IPS-18a (cell line): ENCODE results near the gene DGKH.

Experiments
- H3K27ac ChIP-seq: one replicate; pipeline ENCODE4 v1.5.1; 2013; ENCODE audit warnings: low read length
- H3K27me3 ChIP-seq: one replicate; pipeline ENCODE4 v1.6.1; 2013; ENCODE audit warnings: mild to moderate bottlenecking, low read length; ENCODE audit not compliant: control insufficient read depth, insufficient read depth
- H3K36me3 ChIP-seq: one replicate; pipeline ENCODE4 v1.6.1; 2013; ENCODE audit warnings: low read depth, low read length; ENCODE audit not compliant: control insufficient read depth
- H3K4me1 ChIP-seq: one replicate; pipeline ENCODE4 v1.6.1; 2013; ENCODE audit warnings: low read depth, low read length; ENCODE audit not compliant: control insufficient read depth
- H3K4me3 ChIP-seq: one replicate; pipeline ENCODE4 v1.5.1; 2013; ENCODE audit warnings: low read length
- H3K9ac ChIP-seq: one replicate; pipeline ENCODE4 v1.6.1; 2013; ENCODE audit warnings: mild to moderate bottlenecking, low read length, moderate library complexity
- H3K9me3 ChIP-seq: one replicate; pipeline ENCODE4 v1.6.1; 2013; ENCODE audit warnings: low read depth, low read length; ENCODE audit not compliant: control insufficient read depth

DGKH gene

DNA sequence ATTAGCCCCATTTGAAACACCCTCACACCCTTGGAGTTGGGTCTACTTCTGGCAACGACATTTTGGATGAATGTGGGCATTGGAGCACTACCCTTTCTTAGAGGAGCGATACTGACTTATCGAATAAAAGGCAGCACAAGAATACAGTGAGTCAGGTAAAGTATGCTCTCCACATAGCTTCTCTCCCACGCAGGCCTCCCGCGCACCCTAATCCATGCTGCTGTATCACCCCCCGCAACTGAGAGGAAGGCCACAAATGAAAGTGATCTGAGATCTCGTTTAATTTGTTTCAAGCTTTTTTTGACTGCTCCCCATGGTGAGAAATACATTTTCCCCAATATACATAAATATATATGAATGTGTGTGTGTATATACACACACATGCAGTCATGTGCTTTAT lies 198.1 kb downstream of the DGKH start:
- H3K36me3 ChIP-seq = no peaks in the 10 kb centered on the region
- H3K9ac ChIP-seq = no peak overlapping the region
- no peaks in the 10 kb centered on the region for H3K27me3 ChIP-seq
- no peaks in the 10 kb centered on the region for H3K9me3 ChIP-seq
- H3K27ac ChIP-seq = no peak overlapping the region
- no peaks in the 10 kb centered on the region for H3K4me1 ChIP-seq
- no peak overlapping the region for H3K4me3 ChIP-seq

DNA sequence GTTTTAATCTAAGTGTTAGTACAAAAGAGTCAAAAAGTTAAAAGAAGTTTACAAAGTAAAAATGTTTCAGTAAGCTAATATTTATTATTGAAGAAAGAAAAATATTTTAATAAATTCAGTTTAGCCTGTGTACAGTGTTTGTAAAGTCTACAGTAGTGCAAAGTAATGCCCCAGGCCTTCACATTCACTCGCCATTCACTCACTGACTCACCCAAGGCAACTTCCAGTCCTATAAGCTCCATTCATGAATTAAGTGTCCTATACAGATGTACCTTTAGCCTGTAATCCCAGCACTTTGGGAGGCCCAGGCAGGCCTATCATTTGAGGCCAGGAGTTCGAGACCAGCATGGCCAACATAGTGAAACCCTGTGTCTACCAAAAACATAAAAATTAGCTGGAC lies 199.4 kb downstream of the DGKH start:
- Histone ChIP-seq H3K27ac (no peak overlapping the region), H3K9ac (no peak overlapping the region), H3K9me3 (no peaks in the 10 kb centered on the region), H3K36me3 (no peaks in the 10 kb centered on the region), H3K27me3 (no peaks in the 10 kb centered on the region), H3K4me3 (no peak overlapping the region), H3K4me1 (no peaks in the 10 kb centered on the region)

DNA sequence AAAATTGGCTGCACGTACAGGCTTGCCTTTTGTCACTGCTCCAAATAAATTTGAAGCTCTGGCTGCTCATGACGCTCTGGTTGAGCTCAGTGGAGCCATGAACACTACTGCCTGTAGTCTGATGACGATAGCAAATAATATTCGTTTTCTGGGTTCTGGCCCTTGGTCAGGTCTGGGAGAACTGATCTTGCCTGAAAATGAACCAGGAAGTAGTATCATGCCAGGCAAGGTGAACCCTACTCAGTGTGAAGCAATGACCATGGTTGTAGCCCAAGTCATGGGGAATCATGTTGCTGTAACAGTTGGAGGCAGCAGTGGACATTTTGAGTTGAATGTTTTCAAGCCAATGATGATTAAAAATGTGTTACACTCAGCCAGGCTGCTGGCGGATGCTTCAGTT lies 207.4 kb downstream of the DGKH start:
- Histone ChIP-seq H3K27me3 (no peaks in the 10 kb centered on the region), H3K4me1 (peaks cover 3% of the 10 kb centered on the region), H3K4me3 (no peak overlapping the region), H3K9ac (no peak overlapping the region), H3K27ac (no peak overlapping the region), H3K9me3 (no peaks in the 10 kb centered on the region), H3K36me3 (no peaks in the 10 kb centered on the region)

DNA sequence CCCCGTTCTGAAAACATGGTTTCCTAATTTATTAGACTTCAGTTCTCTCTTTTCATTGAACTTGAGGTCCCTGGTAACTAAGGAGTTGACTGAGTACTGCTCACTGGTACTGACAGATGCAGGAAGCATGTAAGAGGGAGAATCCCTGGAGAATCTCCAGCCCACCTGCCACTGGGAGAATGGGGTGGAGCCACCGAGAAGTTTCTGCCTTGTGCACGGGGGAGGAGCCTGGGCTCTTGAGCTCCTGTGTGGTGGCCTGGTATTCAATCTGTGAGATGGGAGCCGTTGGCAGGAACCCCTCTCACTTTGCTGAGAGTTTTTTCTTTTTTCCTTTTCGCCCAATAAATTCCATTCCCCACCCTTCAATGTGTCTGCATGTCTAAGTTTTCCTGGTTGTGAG lies 210.3 kb downstream of the DGKH start:
- no peaks in the 10 kb centered on the region for H3K27me3 ChIP-seq
- peaks cover 3% of the 10 kb centered on the region for H3K4me1 ChIP-seq
- no peaks in the 10 kb centered on the region for H3K9me3 ChIP-seq
- no peak overlapping the region for H3K27ac ChIP-seq
- no peak overlapping the region for H3K9ac ChIP-seq
- no peaks in the 10 kb centered on the region for H3K36me3 ChIP-seq
- no peak overlapping the region for H3K4me3 ChIP-seq

DNA sequence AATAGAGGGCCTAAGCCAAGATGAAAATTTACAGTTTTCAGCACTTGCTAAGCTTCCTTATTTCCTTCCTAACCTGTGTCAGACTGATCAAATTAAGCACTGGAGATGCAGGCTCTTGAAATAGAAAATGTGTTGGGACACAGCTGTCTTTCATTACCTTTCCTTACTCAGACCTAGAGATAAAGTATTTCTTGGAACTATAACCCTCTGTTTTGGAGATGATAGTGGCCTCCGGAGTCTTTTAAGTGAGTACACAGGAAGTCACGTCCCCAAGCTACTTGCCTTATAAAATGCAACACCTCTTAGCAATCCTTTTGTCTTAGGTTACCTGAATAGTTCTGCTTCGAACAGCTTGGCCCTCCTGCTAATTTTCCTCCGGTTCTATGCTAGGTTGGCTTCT lies 211.1 kb downstream of the DGKH start:
- Histone ChIP-seq H3K27me3 (no peaks in the 10 kb centered on the region), H3K27ac (no peak overlapping the region), H3K9ac (no peak overlapping the region), H3K9me3 (no peaks in the 10 kb centered on the region), H3K4me1 (peaks cover 3% of the 10 kb centered on the region), H3K36me3 (no peaks in the 10 kb centered on the region), H3K4me3 (no peak overlapping the region)

DNA sequence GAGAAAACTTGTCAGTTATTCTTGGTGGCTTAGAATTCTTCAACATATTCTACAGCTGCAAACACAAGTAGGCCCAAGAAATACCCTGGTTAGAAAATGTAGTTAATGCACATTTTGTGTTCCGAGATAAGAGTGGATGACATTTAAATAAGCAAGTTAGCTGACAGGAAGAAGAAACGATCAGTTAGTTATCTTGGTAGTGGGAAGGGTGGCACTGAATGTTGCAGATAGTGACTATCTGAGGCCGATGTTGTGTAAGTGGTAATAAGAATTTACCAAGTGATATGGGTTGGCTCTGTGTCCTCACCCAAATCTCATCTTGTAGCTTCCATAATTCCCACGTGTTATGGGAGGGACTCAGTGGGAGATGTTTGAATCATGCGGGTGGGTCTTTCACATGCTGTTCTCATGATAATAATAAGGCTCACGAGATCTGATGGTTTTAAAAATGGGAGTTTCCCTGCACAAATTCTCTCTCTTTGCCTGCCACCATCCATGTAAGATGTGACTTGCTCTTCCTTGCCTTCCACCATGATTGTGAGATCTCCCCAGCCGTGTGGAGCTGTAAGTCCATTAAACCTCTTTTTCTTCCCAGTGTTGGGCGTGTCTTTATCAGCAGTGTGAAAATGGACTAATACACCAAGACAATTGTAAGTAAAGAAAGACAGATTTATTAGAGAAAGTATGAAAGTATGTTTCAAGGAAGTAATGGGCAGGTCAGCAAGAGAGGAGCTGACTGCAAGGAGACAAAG lies 212.6 kb downstream of the DGKH start:
- no peak overlapping the region for H3K27ac ChIP-seq
- no peaks in the 10 kb centered on the region for H3K27me3 ChIP-seq
- H3K9ac ChIP-seq = no peak overlapping the region
- peaks cover 3% of the 10 kb centered on the region for H3K4me1 ChIP-seq
- no peaks in the 10 kb centered on the region for H3K9me3 ChIP-seq
- no peaks in the 10 kb centered on the region for H3K36me3 ChIP-seq
- H3K4me3 ChIP-seq = no peak overlapping the region

DNA sequence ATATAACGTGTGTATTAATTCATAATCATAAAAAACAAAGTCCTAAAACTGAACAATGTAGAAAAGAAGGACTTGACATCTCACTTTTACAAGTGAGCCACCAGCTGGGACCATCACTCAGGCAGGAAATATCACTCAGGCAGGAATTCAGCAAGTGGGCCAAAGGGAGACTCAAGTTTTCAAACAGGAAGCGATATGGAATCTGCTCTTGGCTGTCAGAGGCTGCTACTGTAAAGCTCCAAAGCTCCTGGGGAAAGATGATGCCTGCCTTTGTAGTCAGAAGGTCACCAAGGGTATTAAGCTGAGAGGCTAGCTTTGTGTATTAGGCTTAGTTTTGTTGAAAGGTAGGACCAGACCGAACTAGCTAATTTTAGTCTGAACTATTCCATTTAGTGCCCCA lies 218.0 kb downstream of the DGKH start:
- Histone ChIP-seq H3K9ac (no peak overlapping the region), H3K4me3 (no peak overlapping the region), H3K9me3 (no peaks in the 10 kb centered on the region), H3K27me3 (no peaks in the 10 kb centered on the region), H3K27ac (no peak overlapping the region), H3K36me3 (no peaks in the 10 kb centered on the region), H3K4me1 (no peaks in the 10 kb centered on the region)

DNA sequence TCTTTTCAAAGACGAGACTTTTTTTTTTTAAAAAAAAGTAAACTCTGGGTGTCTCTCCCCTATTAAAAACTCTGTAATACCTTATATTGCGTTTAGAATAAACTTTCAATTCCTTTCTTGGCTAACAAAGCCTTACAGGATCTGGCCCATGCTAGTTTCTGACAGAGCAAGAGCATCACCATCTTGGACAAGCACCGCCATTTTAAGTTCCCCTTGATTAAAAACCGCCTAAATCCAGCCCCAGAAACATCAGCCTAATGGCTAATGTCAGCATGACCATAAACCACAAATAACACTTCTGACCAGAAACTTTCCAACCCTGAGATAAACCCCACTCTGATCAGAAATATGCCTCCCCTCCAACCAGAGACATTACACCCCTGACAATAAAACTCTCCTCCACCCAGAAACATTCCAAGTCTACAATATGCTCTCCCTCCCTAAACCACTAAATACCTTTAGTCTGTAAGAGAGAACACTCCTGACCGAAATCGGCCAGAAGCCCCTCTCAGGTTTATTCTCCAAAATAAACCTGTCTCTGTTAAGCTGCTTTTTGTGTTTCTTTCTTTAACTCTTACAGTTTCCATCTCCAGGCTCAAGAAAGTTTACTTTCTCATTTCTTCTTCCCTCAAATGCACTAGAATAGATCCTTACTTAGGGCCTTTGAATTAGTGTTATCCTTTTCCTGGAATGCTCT lies 221.9 kb downstream of the DGKH start:
- Histone ChIP-seq H3K4me1 (peaks cover 8% of the 10 kb centered on the region), H3K4me3 (peak overlapping the region; percentile 76), H3K36me3 (no peaks in the 10 kb centered on the region), H3K9ac (no peak overlapping the region), H3K27me3 (no peaks in the 10 kb centered on the region), H3K9me3 (no peaks in the 10 kb centered on the region), H3K27ac (no peak overlapping the region)

DNA sequence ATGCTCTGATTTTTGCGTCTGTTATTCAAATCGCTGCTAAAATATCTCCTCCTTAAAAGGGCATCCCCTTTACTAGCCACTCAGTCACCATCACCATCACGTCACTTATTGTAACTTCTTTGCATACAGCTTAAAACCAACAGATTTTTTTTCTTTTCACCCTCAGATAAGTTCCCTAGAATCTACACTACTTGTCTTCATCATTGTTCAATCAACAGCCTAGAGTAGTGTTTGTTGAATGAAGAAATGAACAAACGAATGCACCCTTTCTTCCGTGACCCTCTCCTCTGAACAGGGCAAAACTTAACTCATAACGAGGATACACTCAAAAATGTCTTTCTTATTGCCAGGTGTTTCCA lies 222.4 kb downstream of the DGKH start:
- H3K27ac ChIP-seq = no peak overlapping the region
- H3K4me1 ChIP-seq = peaks cover 8% of the 10 kb centered on the region
- H3K4me3 ChIP-seq = peak overlapping the region; percentile 76
- peak overlapping the region; percentile 56 for H3K9ac ChIP-seq
- H3K27me3 ChIP-seq = no peaks in the 10 kb centered on the region
- H3K36me3 ChIP-seq = no peaks in the 10 kb centered on the region
- H3K9me3 ChIP-seq = no peaks in the 10 kb centered on the region

DNA sequence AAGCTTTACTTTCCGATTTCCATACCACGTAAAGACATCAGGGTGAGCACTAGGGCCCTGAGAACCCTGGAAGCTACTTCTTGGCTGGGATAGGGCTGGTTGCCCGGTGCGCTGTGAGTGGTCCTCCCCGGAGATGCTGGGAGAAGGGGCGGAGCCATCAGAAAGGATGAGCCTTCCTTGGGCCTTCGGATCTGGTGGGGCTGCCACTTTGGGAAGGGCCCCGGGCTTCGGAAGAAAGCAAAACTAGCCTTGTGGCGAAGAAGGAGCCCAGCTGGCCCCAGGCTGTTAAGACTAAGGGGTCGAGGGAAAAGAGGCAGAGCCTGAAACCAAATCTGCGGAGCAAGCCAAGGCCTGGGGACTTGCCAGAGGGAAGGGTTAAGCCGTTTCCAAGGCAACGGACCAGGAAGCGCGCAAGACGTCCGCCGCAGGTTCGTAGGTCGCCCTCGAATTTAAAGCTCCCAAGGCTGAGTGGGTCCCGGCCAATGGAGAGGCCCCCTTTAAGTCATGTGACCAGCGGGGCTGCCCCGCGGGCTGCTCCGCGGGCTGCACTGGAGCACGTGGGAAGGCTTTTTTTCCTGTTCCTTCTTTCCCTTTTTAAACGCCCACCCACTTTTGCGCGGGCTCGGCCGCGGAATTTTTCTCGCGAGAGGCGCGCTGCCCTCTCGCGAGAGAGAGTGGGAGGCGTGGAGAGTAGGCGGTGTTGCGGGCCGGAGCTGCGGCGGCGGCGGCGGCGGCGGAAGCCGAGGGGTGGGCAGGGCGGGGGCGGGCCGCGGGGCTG lies 223.1 kb downstream of the DGKH start:
- H3K4me1 ChIP-seq = peaks cover 10% of the 10 kb centered on the region
- H3K36me3 ChIP-seq = no peaks in the 10 kb centered on the region
- H3K9me3 ChIP-seq = no peaks in the 10 kb centered on the region
- peak overlapping the region; percentile 56 for H3K9ac ChIP-seq
- H3K4me3 ChIP-seq = peak overlapping the region; percentile 76
- peak overlapping the region; percentile 14 for H3K27ac ChIP-seq
- H3K27me3 ChIP-seq = no peaks in the 10 kb centered on the region

DNA sequence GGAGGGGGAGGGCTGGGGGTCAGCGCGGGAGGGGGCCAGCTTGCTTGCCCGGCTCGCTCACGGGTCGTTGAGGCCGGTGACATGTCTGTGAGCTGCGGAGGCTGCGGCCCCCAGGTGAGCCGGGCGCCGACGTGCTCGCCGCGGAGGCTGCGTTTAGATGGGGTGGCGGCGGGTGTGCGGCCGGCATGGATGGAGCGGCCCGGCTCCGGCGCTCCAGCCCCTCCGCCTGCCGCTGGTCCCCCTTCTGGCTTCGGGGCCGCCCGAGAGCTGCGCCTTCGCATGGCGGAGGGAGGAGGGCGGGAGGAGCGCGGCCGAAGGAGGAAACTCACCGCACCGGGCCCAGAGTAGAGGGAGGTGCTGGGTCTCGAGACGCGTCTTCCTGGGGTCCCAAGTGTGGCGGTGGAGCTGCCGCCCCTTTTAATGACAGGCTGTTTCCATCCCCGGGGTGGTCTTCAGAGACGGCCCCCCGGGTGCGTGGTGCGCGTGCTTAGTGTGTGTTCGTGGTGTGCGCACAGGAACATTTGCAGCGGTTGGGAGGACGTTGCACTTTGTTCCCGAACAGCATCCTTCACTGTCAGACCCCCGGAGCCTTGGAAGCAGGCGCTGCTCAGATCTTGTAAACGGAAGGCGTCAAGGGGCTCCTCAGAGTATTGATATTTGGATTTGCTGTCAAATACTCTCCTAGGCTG lies 223.8 kb downstream of the DGKH start, which contains the start of gene AKAP11:
TSS of gene AKAP11 (plus strand) at position 38 of the 689 bp plus-strand sequence. CDS start 14,197 bp downstream, outside the sequence.
- peaks cover 15% of the 10 kb centered on the region for H3K4me1 ChIP-seq
- peak within 1 kb of the TSS; percentile 56 for H3K9ac ChIP-seq
- H3K9me3 ChIP-seq = no peaks in the 10 kb centered on the region
- peak within 1 kb of the TSS; percentile 76 for H3K4me3 ChIP-seq
- H3K27ac ChIP-seq = peak within 1 kb of the TSS; percentile 14
- no peaks in the 10 kb centered on the region for H3K36me3 ChIP-seq
- H3K27me3 ChIP-seq = no peaks in the 10 kb centered on the region
